Activated naive CD8-positive, alpha-beta T cell treated with anti-CD3 and anti-CD28 coated beads, Interleukin-2, amount 50 U/mL, for 24 hours (primary cell): Measurements from ENCODE around the gene NAXE.
"Not testable (repeated sequence)": the region's sequence is repeated elsewhere in the genome, so short reads cannot be mapped to it uniquely, and the experiment has no call there.

Source experiments
- ATAC-seq: fragments of 150-1000 bp; cut with Tn5 transposase; one replicate; pipeline ENCODE4 v1.10.0; 2021
- DNase-seq: peaks from one replicate; pipeline ENCODE4 v3.0.0; 2021
- H3K27ac Mint-ChIP-seq: one replicate; pipeline ENCODE4 v1.8.0; 2021; ENCODE audit warnings: mild to moderate bottlenecking, mixed read lengths
- H3K27me3 Mint-ChIP-seq: one replicate; pipeline ENCODE4 v1.8.0; 2021; ENCODE audit warnings: mixed read lengths
- H3K36me3 Mint-ChIP-seq: one replicate; pipeline ENCODE4 v1.8.0; 2021; ENCODE audit warnings: low read depth, mixed read lengths
- H3K4me1 Mint-ChIP-seq: one replicate; pipeline ENCODE4 v1.8.0; 2021; ENCODE audit warnings: mixed read lengths
- H3K4me3 Mint-ChIP-seq: one replicate; pipeline ENCODE4 v1.8.0; 2021; ENCODE audit warnings: mild to moderate bottlenecking, moderate library complexity, mixed read lengths
- H3K9me3 Mint-ChIP-seq: one replicate; pipeline ENCODE4 v1.8.0; 2021; ENCODE audit warnings: mixed read lengths

NAXE gene

GRCh38 chr1:156591432-156592157 lies at the start of gene NAXE:
Gene NAXE (plus strand): TSS chr1:156591776. CDS start chr1:156591805, 29 bp downstream.
- H3K4me3 Mint-ChIP-seq = peak within 1 kb of the TSS; percentile 83
- DNase-seq (peak; percentile 75), ATAC-seq (peak; percentile 88)
- peaks cover 19% of the 10 kb centered on the region for H3K36me3 Mint-ChIP-seq
- H3K27me3 Mint-ChIP-seq = no peaks in the 10 kb centered on the region
- no peaks in the 10 kb centered on the region for H3K9me3 Mint-ChIP-seq
- H3K4me1 Mint-ChIP-seq = peaks cover 35% of the 10 kb centered on the region
- H3K27ac Mint-ChIP-seq = peak within 1 kb of the TSS; percentile 92

- no peak for ATAC-seq
- Mint-ChIP-seq H3K4me3 (no peak overlapping the region), H3K27me3 (no peaks in the 10 kb centered on the region)
Measured at GRCh38 chr1:156543066-156543465, 48.5 kb upstream of the NAXE start.

GRCh38 chr1:156544592-156545102 lies 46.9 kb upstream of the NAXE start:
- no peaks in the 10 kb centered on the region for H3K9me3 Mint-ChIP-seq
- H3K4me1 Mint-ChIP-seq = no peaks in the 10 kb centered on the region
- no peaks in the 10 kb centered on the region for H3K27me3 Mint-ChIP-seq

More at GRCh38 chr1:156543066-156543465, 48.5 kb upstream of the NAXE start:
- Mint-ChIP-seq H3K4me1 (no peaks in the 10 kb centered on the region), H3K36me3 (no peaks in the 10 kb centered on the region), H3K27ac (no peak overlapping the region), H3K9me3 (no peaks in the 10 kb centered on the region)
- DNase-seq = no peak

GRCh38 chr1:156546267-156546666 lies 45.3 kb upstream of the NAXE start:
- no peaks in the 10 kb centered on the region for H3K9me3 Mint-ChIP-seq

More at GRCh38 chr1:156544592-156545102, 46.9 kb upstream of the NAXE start:
- Mint-ChIP-seq H3K4me3 (no peak overlapping the region), H3K27ac (no peak overlapping the region), H3K36me3 (no peaks in the 10 kb centered on the region)
- ATAC-seq (no peak), DNase-seq (no peak)

GRCh38 chr1:156547434-156547833 lies 44.1 kb upstream of the NAXE start:
- Mint-ChIP-seq H3K27me3 (no peaks in the 10 kb centered on the region), H3K27ac (no peak overlapping the region), H3K4me1 (peaks cover 6% of the 10 kb centered on the region), H3K9me3 (no peaks in the 10 kb centered on the region), H3K4me3 (no peak overlapping the region), H3K36me3 (no peaks in the 10 kb centered on the region)
- ATAC-seq (no peak), DNase-seq (no peak)

More at GRCh38 chr1:156546267-156546666, 45.3 kb upstream of the NAXE start:
- DNase-seq (no peak), ATAC-seq (no peak)
- Mint-ChIP-seq H3K4me1 (no peaks in the 10 kb centered on the region), H3K36me3 (no peaks in the 10 kb centered on the region), H3K27ac (no peak overlapping the region), H3K4me3 (no peak overlapping the region), H3K27me3 (no peaks in the 10 kb centered on the region)

GRCh38 chr1:156547982-156548381 lies 43.6 kb upstream of the NAXE start:
- H3K27me3 Mint-ChIP-seq = no peaks in the 10 kb centered on the region
- DNase-seq (no peak), ATAC-seq (no peak)
- H3K9me3 Mint-ChIP-seq = no peaks in the 10 kb centered on the region
- no peak overlapping the region for H3K4me3 Mint-ChIP-seq
- no peaks in the 10 kb centered on the region for H3K36me3 Mint-ChIP-seq
- H3K27ac Mint-ChIP-seq = no peak overlapping the region
- H3K4me1 Mint-ChIP-seq = peaks cover 8% of the 10 kb centered on the region

- H3K4me1 Mint-ChIP-seq = peaks cover 10% of the 10 kb centered on the region
- H3K27me3 Mint-ChIP-seq = no peaks in the 10 kb centered on the region
- H3K4me3 Mint-ChIP-seq = no peak overlapping the region
- ATAC-seq = no peak
- no peak for DNase-seq
- no peak overlapping the region for H3K27ac Mint-ChIP-seq
- no peaks in the 10 kb centered on the region for H3K36me3 Mint-ChIP-seq
- no peaks in the 10 kb centered on the region for H3K9me3 Mint-ChIP-seq
Measured at GRCh38 chr1:156549390-156549789, 42.2 kb upstream of the NAXE start.

- Mint-ChIP-seq H3K27ac (no peak overlapping the region), H3K4me3 (no peak overlapping the region), H3K36me3 (no peaks in the 10 kb centered on the region), H3K27me3 (no peaks in the 10 kb centered on the region), H3K9me3 (no peaks in the 10 kb centered on the region), H3K4me1 (peaks cover 10% of the 10 kb centered on the region)
- ATAC-seq (no peak), DNase-seq (no peak)
Measured at GRCh38 chr1:156549831-156550230, 41.7 kb upstream of the NAXE start.

GRCh38 chr1:156550346-156550745 lies 41.2 kb upstream of the NAXE start:
- ATAC-seq (no peak), DNase-seq (no peak)
- Mint-ChIP-seq H3K36me3 (no peaks in the 10 kb centered on the region), H3K27ac (no peak overlapping the region), H3K9me3 (no peaks in the 10 kb centered on the region), H3K4me1 (peaks cover 10% of the 10 kb centered on the region), H3K4me3 (no peak overlapping the region), H3K27me3 (no peaks in the 10 kb centered on the region)

- Mint-ChIP-seq H3K36me3 (no peaks in the 10 kb centered on the region), H3K4me1 (peaks cover 10% of the 10 kb centered on the region), H3K9me3 (no peaks in the 10 kb centered on the region), H3K27ac (no peak overlapping the region), H3K4me3 (no peak overlapping the region), H3K27me3 (no peaks in the 10 kb centered on the region)
- no peak for ATAC-seq
- no peak for DNase-seq
Measured at GRCh38 chr1:156551066-156551643, 40.4 kb upstream of the NAXE start.

GRCh38 chr1:156551869-156552268 lies 39.7 kb upstream of the NAXE start:
- H3K27ac Mint-ChIP-seq = no peak overlapping the region
- DNase-seq (no peak), ATAC-seq (no peak)
- no peaks in the 10 kb centered on the region for H3K9me3 Mint-ChIP-seq
- H3K27me3 Mint-ChIP-seq = no peaks in the 10 kb centered on the region
- H3K4me1 Mint-ChIP-seq = peaks cover 10% of the 10 kb centered on the region
- no peaks in the 10 kb centered on the region for H3K36me3 Mint-ChIP-seq
- no peak overlapping the region for H3K4me3 Mint-ChIP-seq

GRCh38 chr1:156552518-156552917 lies 39.1 kb upstream of the NAXE start:
- Mint-ChIP-seq H3K4me1 (peaks cover 10% of the 10 kb centered on the region), H3K9me3 (no peaks in the 10 kb centered on the region), H3K27ac (no peak overlapping the region), H3K27me3 (no peaks in the 10 kb centered on the region), H3K36me3 (no peaks in the 10 kb centered on the region), H3K4me3 (no peak overlapping the region)
- DNase-seq = no peak
- no peak for ATAC-seq

- H3K27ac Mint-ChIP-seq, H3K9me3 Mint-ChIP-seq, DNase-seq, H3K4me3 Mint-ChIP-seq, ATAC-seq, H3K36me3 Mint-ChIP-seq, H3K27me3 Mint-ChIP-seq: not testable (repeated sequence)
- H3K4me1 Mint-ChIP-seq = peaks cover 10% of the 10 kb centered on the region
Measured at GRCh38 chr1:156552937-156553336, 38.6 kb upstream of the NAXE start.

GRCh38 chr1:156553860-156554485 lies 37.6 kb upstream of the NAXE start:
- ATAC-seq (no peak), DNase-seq (no peak)
- Mint-ChIP-seq H3K9me3 (no peaks in the 10 kb centered on the region), H3K4me1 (peaks cover 10% of the 10 kb centered on the region), H3K4me3 (no peak overlapping the region), H3K27ac (no peak overlapping the region), H3K27me3 (no peaks in the 10 kb centered on the region), H3K36me3 (no peaks in the 10 kb centered on the region)

- Mint-ChIP-seq H3K4me3 (no peak overlapping the region), H3K36me3 (no peaks in the 10 kb centered on the region), H3K4me1 (peaks cover 10% of the 10 kb centered on the region), H3K27ac (no peak overlapping the region), H3K27me3 (no peaks in the 10 kb centered on the region), H3K9me3 (no peaks in the 10 kb centered on the region)
- ATAC-seq = no peak
- DNase-seq = no peak
Measured at GRCh38 chr1:156554971-156555370, 36.6 kb upstream of the NAXE start.
